Activated B cell treated with CpG ODN at 0.5 μM for 24 hours (primary cell): ENCODE measurements around the gene TNIP2. TPM values are rescaled to one million over a fixed set of nuclear protein-coding genes. Genes with fewer than 3 reads are reported as not detected.

Experiments used
- ATAC-seq: fragments of 200-7000 bp; cut with Tn5 transposase; one replicate; pipeline ENCODE4 v1.10.0; 2021; ENCODE audit warnings: low read depth, mild to moderate bottlenecking, moderate library complexity
- CTCF ChIA-PET: fragments of 350-600 bp; sonication (Branson Sonifier 250); formaldehyde crosslinking; loops from one replicate; lab custom pipeline; 2021; ENCODE audit warnings: antibody characterized with exemption; lab: Charles Lee
- POLR2A ChIA-PET: fragments of 350-600 bp; sonication (Branson Sonifier 250); formaldehyde crosslinking; loops from one replicate; lab custom pipeline; 2021; ENCODE audit warnings: antibody characterized with exemption; lab: Charles Lee
- DNase-seq: peaks from one replicate; pipeline ENCODE4 v3.0.0; 2022
- H3K27ac Mint-ChIP-seq: one replicate; pipeline ENCODE4 v1.8.0; 2020; ENCODE audit warnings: mixed read lengths
- H3K27me3 Mint-ChIP-seq: one replicate; pipeline ENCODE4 v1.8.0; 2021; ENCODE audit warnings: mixed read lengths
- H3K36me3 Mint-ChIP-seq: one replicate; pipeline ENCODE4 v1.8.0; 2021; ENCODE audit warnings: low read depth, mixed read lengths
- H3K4me1 Mint-ChIP-seq: one replicate; pipeline ENCODE4 v1.8.0; 2021; ENCODE audit warnings: mixed read lengths
- H3K4me3 Mint-ChIP-seq: one replicate; pipeline ENCODE4 v1.8.0; 2020; ENCODE audit warnings: mild to moderate bottlenecking, mixed read lengths
- H3K9me3 Mint-ChIP-seq: one replicate; pipeline ENCODE4 v1.8.0; 2020; ENCODE audit warnings: mixed read lengths
- intact Hi-C: fragments of 100-400 bp; cut with micrococcal nuclease; formaldehyde crosslinking; loops from one replicate; pipeline ENCODE4 v1.15.1; 2024
- total RNA-seq: library from RNA; stranded (reverse); gene quantifications from 2 replicates; pipeline ENCODE4 v1.2.3, GENCODE V29; 2022
- TF ChIP-seq, protein P1 (sequence below): fragments of 200-600 bp; IDR thresholded peaks from one replicate; pipeline ENCODE4 v1.8.0; 2022; ENCODE audit warnings: antibody characterized with exemption, mild to moderate bottlenecking

The TNIP2 gene
- total RNA-seq, 1 donor from 2014 or later = 83.2 TPM

DNA sequence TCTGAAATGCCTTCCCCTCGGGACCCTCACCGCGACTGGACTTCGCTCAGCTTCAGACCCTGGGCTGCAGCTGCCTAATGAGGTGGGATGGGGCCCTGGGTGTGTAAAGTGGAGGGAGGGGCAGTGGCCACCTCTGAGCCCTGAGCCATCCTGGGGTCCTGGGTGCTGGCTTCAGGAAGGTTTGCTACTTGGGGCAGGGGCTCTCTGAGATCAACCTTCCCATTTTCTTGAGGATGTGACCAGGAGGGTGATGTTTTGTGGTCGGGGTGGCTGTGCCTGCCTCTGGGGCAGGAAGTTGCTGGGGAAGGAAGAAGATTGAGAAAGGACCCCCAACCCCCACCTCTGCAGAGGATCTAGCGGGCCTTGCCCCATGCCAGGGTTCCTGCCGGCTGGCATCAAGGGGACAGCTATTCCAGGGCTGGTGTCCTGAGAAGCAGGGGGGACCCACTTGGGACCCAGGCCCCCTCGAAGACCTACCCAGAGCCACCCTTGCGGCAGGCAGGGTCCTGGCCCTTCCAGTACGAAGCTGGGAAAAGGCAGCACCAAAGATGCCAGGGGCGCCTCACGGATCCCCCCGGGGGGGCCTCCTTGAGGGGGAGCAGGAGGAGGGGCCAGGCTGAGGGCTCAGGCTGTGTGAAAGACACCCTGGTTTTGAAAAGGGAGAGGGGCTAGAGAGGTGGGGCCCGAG, 43.2 kb upstream of the TNIP2 start:
- Mint-ChIP-seq H3K27ac (peak overlapping the region; percentile 77), H3K27me3 (no peaks in the 10 kb centered on the region), H3K4me3 (peak overlapping the region; percentile 78), H3K9me3 (no peaks in the 10 kb centered on the region), H3K36me3 (no peaks in the 10 kb centered on the region), H3K4me1 (peaks cover 84% of the 10 kb centered on the region)
- POLR2A ChIA-PET = interaction anchor here (0.7 to 6.3 kb wide), 9 partner anchors 9 to 155 kb away, joined by 3 to 80 read pairs (median 5); partner anchors contain the start of gene ADD1
- intact Hi-C loops = no loop called here
- ATAC-seq = no peak
- TF ChIP-seq, protein P1, sequence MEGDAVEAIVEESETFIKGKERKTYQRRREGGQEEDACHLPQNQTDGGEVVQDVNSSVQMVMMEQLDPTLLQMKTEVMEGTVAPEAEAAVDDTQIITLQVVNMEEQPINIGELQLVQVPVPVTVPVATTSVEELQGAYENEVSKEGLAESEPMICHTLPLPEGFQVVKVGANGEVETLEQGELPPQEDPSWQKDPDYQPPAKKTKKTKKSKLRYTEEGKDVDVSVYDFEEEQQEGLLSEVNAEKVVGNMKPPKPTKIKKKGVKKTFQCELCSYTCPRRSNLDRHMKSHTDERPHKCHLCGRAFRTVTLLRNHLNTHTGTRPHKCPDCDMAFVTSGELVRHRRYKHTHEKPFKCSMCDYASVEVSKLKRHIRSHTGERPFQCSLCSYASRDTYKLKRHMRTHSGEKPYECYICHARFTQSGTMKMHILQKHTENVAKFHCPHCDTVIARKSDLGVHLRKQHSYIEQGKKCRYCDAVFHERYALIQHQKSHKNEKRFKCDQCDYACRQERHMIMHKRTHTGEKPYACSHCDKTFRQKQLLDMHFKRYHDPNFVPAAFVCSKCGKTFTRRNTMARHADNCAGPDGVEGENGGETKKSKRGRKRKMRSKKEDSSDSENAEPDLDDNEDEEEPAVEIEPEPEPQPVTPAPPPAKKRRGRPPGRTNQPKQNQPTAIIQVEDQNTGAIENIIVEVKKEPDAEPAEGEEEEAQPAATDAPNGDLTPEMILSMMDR = no peak
- CTCF ChIA-PET = no interaction called here
- DNase-seq = peak; percentile 15

DNA sequence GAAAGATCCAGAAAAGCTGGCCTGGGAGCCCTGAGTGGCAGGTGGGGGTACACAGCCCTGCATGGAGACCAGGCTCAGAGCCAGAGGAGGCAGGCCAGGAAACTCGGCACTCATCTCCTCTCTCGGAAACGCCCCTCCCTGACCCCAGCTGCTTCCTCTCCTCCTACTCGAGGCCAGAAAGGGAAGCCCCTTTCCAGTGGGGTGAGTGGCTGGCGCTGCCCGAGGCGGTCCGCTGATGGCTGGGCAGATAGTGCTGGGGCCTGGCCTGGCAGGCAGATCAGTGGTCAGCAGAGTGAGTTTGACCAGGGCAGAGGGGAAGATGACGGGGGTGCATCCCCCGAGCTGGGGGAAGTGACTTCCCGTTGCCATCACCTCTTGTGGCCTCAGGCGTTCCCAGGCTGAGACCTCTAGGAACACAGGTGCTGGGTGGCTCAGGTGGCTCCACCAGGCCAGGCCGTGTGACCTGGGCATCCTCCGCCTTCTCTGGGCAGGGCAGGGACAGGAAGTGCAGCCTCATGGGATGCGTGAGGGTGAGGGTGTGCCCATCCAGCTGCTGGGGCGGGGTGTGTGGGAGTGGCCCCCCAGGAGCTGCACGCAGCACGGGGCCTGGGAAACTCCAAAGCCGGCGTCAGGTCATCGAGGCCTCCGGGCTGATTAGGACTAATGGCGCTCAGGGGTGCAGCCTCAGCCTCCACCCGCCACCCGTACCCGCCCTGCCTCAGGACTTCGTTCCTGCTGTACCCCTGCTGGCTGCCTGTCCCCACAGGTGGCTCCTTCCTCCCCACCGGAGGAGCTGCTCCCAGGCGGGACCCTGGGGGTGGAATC, 42.5 kb upstream of the TNIP2 start:
- Mint-ChIP-seq H3K27me3 (no peaks in the 10 kb centered on the region), H3K9me3 (no peaks in the 10 kb centered on the region), H3K36me3 (no peaks in the 10 kb centered on the region), H3K4me1 (peaks cover 83% of the 10 kb centered on the region), H3K27ac (peak overlapping the region; percentile 87), H3K4me3 (peak overlapping the region; percentile 78)
- CTCF ChIA-PET = no interaction called here
- intact Hi-C loops = loop anchor here (1.0 kb wide), 1 partner anchor 37 kb away; no protein-coding TSS in a partner anchor
- TF ChIP-seq, protein P1 = no peak
- peak; percentile 41 for ATAC-seq
- peak; percentile 37 for DNase-seq
- POLR2A ChIA-PET = interaction anchor here (0.5 to 6.3 kb wide), 12 partner anchors 8 to 199 kb away, joined by 3 to 80 read pairs (median 5); no protein-coding TSS in a partner anchor

DNA sequence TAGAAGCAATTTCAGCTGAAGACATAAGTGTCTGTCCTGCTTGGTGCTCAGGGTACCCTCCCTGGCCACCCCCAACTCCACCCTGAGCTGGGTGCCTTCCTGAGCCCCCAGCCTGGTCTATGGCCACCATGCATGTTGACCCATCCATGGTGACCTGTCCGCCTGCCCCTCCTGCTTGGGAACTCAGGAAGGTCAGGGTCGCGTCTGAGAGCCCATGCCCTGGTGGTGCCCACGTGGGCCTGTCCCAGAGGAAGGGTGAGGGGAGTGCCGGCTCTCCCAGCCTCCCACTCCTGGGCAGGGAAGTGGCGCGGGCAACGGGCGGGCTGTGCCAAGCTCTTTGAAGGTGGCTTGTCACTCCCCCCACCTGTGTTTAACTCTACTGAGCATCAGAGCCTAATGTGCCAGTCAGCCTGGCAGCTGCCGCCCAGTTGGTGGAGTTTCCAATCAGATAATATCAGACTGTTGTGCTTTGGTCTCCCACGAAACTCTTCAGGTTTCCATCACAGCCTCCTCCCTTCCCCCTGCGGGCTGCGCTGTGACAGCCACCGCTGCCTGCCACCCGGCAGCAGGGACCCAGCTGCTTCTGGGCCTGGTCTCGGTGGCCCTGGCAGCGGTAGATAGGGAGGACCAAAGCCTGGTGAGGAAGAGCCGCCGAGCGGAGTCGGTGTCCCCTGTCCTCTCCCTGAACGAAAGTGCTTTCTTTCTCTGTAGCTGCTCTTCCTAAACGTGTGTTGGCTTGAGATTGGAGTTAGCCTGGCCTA, 41.6 kb upstream of the TNIP2 start:
- DNase-seq = peak; percentile 35
- CTCF ChIA-PET = interaction anchor here (0.9 kb wide), 1 partner anchor 14 kb away, joined by 3 read pairs; no protein-coding TSS in a partner anchor
- POLR2A ChIA-PET = interaction anchor here (0.5 to 6.3 kb wide), 10 partner anchors 8 to 166 kb away, joined by 3 to 80 read pairs (median 5); no protein-coding TSS in a partner anchor
- Mint-ChIP-seq H3K36me3 (no peaks in the 10 kb centered on the region), H3K27ac (peak overlapping the region; percentile 87), H3K4me3 (peak overlapping the region; percentile 78), H3K4me1 (peaks cover 80% of the 10 kb centered on the region), H3K9me3 (no peaks in the 10 kb centered on the region), H3K27me3 (no peaks in the 10 kb centered on the region)
- intact Hi-C loops = loop anchor here (1.0 kb wide), 1 partner anchor 38 kb away; no protein-coding TSS in a partner anchor
- peak; percentile 13 for ATAC-seq
- TF ChIP-seq, protein P1 = no peak

DNA sequence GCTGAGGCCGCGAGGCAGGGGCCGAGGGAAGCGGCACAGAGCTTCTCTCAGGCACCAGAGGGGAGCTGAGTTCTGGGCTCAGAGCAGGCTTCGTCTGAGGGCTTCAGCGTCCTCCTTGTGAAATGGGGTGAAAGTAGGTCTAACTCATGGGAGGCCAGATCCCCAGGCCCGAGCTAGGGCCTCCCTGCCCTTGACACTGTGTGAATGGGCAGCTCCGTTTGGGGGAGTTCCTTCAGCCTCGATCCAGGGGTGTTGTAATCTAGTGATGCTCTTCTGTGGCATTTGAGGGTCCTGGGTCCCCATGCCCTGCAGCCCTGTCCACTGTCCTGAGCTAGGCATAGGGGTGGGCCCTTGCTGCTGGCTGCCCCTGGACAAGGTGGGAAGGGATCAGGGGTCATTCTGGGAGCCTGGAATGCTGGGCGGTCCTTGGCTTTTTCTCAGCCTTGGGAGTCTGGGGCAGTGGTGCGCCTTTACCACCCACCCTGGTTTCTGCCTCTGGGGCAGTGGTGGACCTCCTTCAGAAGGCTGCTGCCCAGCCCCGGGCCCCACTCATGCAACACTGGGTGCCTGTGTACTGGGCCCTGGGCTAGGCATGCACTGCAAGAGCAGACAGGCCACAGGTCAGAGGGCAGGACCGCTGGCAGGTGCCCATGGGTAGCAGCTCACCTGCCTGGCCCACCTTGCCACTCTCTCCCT, 40.9 kb upstream of the TNIP2 start:
- H3K27ac Mint-ChIP-seq = no peak overlapping the region
- CTCF ChIA-PET = interaction anchor here (0.9 kb wide), 1 partner anchor 15 kb away, joined by 3 read pairs; no protein-coding TSS in a partner anchor
- no peak for DNase-seq
- POLR2A ChIA-PET = interaction anchor here (1.4 to 6.3 kb wide), 4 partner anchors 10 to 38 kb away, joined by 4 to 80 read pairs (median 36); no protein-coding TSS in a partner anchor
- ATAC-seq = no peak
- H3K4me1 Mint-ChIP-seq = peaks cover 82% of the 10 kb centered on the region
- H3K9me3 Mint-ChIP-seq = no peaks in the 10 kb centered on the region
- intact Hi-C loops = no loop called here
- H3K4me3 Mint-ChIP-seq = no peak overlapping the region
- H3K36me3 Mint-ChIP-seq = no peaks in the 10 kb centered on the region
- TF ChIP-seq, protein P1 = no peak
- no peaks in the 10 kb centered on the region for H3K27me3 Mint-ChIP-seq
